Measurements from ENCODE around the gene MPND. TPM values are rescaled to one million over a fixed set of nuclear protein-coding genes. Genes with fewer than 3 reads are reported as not detected.

The MPND gene
- 12.9 and 15.8 TPM in 2 replicates for total RNA-seq (2016; rRNA removed; fragmentation: Illumina TruSeq; extraction: Trizol)
- 16.5 and 20.0 TPM in 2 replicates for total RNA-seq (2016; cell fraction: cytosol; rRNA removed; fragmentation: Illumina TruSeq; extraction: Trizol; ENCODE audit: low read depth)
- 13.8 and 14.3 TPM in 2 replicates for total RNA-seq (2016; cell fraction: insoluble cytoplasmic fraction; rRNA removed; fragmentation: Illumina TruSeq; extraction: Trizol)
- 26.2 and 26.3 TPM in 2 replicates for total RNA-seq (2016; cell fraction: membrane; rRNA removed; fragmentation: Illumina TruSeq; extraction: Trizol)
- total RNA-seq (2016; cell fraction: nucleus; rRNA removed; fragmentation: Illumina TruSeq; extraction: Trizol): 9.0 and 14.0 TPM in 2 replicates
- polyA plus RNA-seq (2011; rRNA removed): 10.8 and 12.5 TPM in 2 replicates
- polyA plus RNA-seq (2011; cell fraction: cytosol; rRNA removed): 9.6 and 14.7 TPM in 2 replicates
- polyA plus RNA-seq (2011; cell fraction: nucleus; rRNA removed): 11.4 TPM in 2 replicates
- 9.9 and 11.7 TPM in 2 replicates for polyA plus RNA-seq (2012)
- 26.1 and 31.1 TPM in 2 replicates for polyA plus RNA-seq (2016; cell fraction: cytosol; fragmentation: Illumina TruSeq; extraction: Trizol; ENCODE audit: low read depth)
- 16.6 and 21.7 TPM in 2 replicates for polyA plus RNA-seq (2016; cell fraction: insoluble cytoplasmic fraction; fragmentation: Illumina TruSeq; extraction: Trizol; ENCODE audit: low read depth)
- polyA plus RNA-seq (2016; cell fraction: membrane; fragmentation: Illumina TruSeq; extraction: Trizol; ENCODE audit: low read depth): 33.3 and 33.5 TPM in 2 replicates
- polyA plus RNA-seq (2016; cell fraction: nucleus; fragmentation: Illumina TruSeq; extraction: Trizol; ENCODE audit: insufficient read depth, low read depth): 16.7 and 20.2 TPM in 2 replicates
- 6.7 and 17.0 TPM in 2 replicates for polyA minus RNA-seq (2011; rRNA and poly(A)+ RNA removed; ENCODE audit: low replicate concordance)
- polyA minus RNA-seq (2011; cell fraction: cytosol; rRNA and poly(A)+ RNA removed): 7.6 and 9.1 TPM in 2 replicates
- polyA minus RNA-seq (2011; cell fraction: nucleus; rRNA and poly(A)+ RNA removed): 6.7 and 7.2 TPM in 2 replicates
- Bru-seq, nascent RNA: percentile 46 among the genes with signal in this experiment
- BruChase-seq, experiment 1, labeled RNA remaining after a 6-hour chase: percentile 42 among the genes with signal in this experiment
- BruChase-seq, experiment 2, labeled RNA remaining after a 2-hour chase: percentile 46 among the genes with signal in this experiment
- long read RNA-seq, experiment 1: 0 reads
- long read RNA-seq, experiment 2, partial matches to known transcripts: 32 of 46 reads
- long read RNA-seq, experiment 2, other reads (novel, unspliced or antisense): 5 of 46 reads

DNA sequence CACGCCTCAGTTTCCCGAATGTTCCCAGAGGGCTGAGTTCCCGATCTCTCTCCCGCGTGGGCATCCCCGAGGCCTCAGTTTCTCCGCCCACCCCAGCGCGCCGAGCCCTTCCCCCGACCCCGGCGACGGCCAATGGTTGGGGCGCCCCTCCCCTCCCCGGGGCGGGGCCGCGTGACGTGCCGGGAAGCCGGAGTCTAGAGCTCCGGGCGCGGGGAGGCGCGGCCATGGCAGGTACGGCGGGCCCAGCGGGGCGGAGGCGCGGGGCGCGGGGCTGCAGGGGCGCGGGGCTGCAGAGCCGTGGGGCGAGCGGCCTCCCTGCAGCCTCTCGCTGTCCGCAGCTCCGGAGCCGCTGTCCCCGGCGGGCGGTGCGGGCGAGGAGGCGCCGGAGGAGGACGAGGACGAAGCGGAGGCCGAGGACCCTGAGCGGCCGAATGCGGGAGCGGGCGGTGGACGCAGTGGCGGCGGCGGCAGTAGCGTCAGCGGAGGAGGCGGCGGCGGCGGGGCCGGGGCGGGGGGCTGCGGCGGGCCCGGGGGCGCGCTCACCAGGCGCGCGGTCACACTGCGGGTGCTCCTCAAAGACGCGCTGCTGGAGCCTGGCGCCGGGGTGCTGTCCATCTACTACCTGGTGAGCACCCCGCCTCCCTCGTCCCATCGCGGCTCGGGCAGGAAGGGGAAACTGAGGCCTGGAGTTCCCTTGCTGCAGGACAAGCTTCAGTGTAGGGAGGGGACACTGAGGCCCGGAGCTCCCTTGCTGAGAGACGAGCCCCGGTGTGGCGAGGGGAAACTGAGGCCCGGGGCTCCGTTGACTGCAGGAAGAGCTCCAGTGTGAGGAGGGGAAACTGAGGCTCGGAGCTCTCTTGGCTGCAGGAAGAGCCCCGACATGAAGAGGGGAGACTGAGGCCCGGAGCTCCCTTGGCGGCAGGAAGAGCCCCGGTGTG lies at the start of gene MPND:
Gene MPND, plus strand, starts transcription at position 193 of the 938 bp plus-strand sequence. Its CDS starts 32 bp downstream, at position 225.
- intact Hi-C loops (cut with micrococcal nuclease; ENCODE audit: unreplicated experiment): loop anchor here (2.0 to 5.0 kb wide), 2 partner anchors 77 to 716 kb away; partner anchors contain the start of gene CACTIN
- BruUV-seq (replicated peaks): no TSS peak
- no peak for TF ChIP-seq PREB (CRISPR knock-in tag; IDR thresholded peaks at IDR 0.05)
- TF ChIP-seq, protein P1, sequence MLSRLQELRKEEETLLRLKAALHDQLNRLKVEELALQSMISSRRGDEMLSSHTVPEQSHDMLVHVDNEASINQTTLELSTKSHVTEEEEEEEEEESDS (CRISPR knock-in tag; IDR thresholded peaks at IDR 0.05; ENCODE audit: borderline replicate concordance): 0 out of 2 replicates have a peak, but pooled peaks have one; percentile 52
- no peak for TF ChIP-seq PAWR (CRISPR knock-in tag; IDR thresholded peaks at IDR 0.05; ENCODE audit: borderline replicate concordance)
- 0 out of 2 replicates have a peak, but pooled peaks have one; percentile 31 for TF ChIP-seq HIVEP1 (CRISPR knock-in tag; IDR thresholded peaks at IDR 0.05)
- TF ChIP-seq SP5 (CRISPR knock-in tag; IDR thresholded peaks at IDR 0.05; ENCODE audit: borderline replicate concordance, low read depth): peak; percentile 53; the same call in 1 of the 2 replicates
- peak; percentile 73 for TF ChIP-seq RBFOX2 (IDR thresholded peaks at IDR 0.05; ENCODE audit: low read depth, low read length)
- peak; percentile 44; the same call in 1 of the 2 replicates for TF ChIP-seq POLR2AphosphoS5 (IDR thresholded peaks at IDR 0.05; ENCODE audit: low read depth, low read length)
- TF ChIP-seq ZNF75D (CRISPR knock-in tag; IDR thresholded peaks at IDR 0.05; ENCODE audit: borderline replicate concordance): no peak
- no peak for TF ChIP-seq GZF1 (CRISPR knock-in tag; IDR thresholded peaks at IDR 0.05)
- TF ChIP-seq ZSCAN30 (CRISPR knock-in tag; IDR thresholded peaks at IDR 0.05): no peak
- TF ChIP-seq ZFX (CRISPR knock-in tag; IDR thresholded peaks at IDR 0.05; ENCODE audit: low read depth): peak; percentile 64; the same call in 1 of the 2 replicates
- TF ChIP-seq ZNF776 (CRISPR knock-in tag; IDR thresholded peaks at IDR 0.05): no peak
- TF ChIP-seq ZNF274 (CRISPR knock-in tag; IDR thresholded peaks at IDR 0.05): no peak
- peak; percentile 86 for TF ChIP-seq SP4 (CRISPR knock-in tag; IDR thresholded peaks at IDR 0.05)
- no peak for TF ChIP-seq ZNF160 (CRISPR knock-in tag; IDR thresholded peaks at IDR 0.05)
- no peak for TF ChIP-seq IRF1 (CRISPR knock-in tag; IDR thresholded peaks at IDR 0.05; ENCODE audit: low read depth)

More for the DNA sequence above, at the start of gene MPND:
- Histone ChIP-seq H3K9ac (ENCODE audit: insufficient read depth, low read depth, low read length) (peak within 1 kb of the TSS; percentile 88), H3K79me2 (ENCODE audit: insufficient read depth, low read length) (peaks cover 3% of the 10 kb centered on the region), H2AFZ (ENCODE audit: low read length) (no peak within 1 kb of the TSS), H3K36me3 (replicated peaks in 1 of 2; ENCODE audit: control insufficient read depth in 1 of 2, insufficient read depth in 2 of 2, low read length in 2 of 2) (no peaks in the 10 kb centered on the region), H3K9me3 (ENCODE audit: low read length) (no peaks in the 10 kb centered on the region), H3K27ac (ENCODE audit: extremely low read length, insufficient read depth, low read length) (peak within 1 kb of the TSS; percentile 98), H3K4me2 (ENCODE audit: low read depth, low read length) (peak within 1 kb of the TSS; percentile 99), H3K27me3 (ENCODE audit: control insufficient read depth in 1 of 2, insufficient read depth in 2 of 2, low read length in 2 of 2) (no peaks in the 10 kb centered on the region; a peak in 1 of 5 replicates), H3K4me1 (ENCODE audit: insufficient read depth, low read length) (peaks cover 52% of the 10 kb centered on the region), H4K20me1 (ENCODE audit: insufficient read depth, low read length) (no peaks in the 10 kb centered on the region), H3K4me3 (replicated peaks in 1 of 3; ENCODE audit: insufficient read depth in 1 of 3, low read depth in 2 of 3, low read length in 3 of 3) (peak within 1 kb of the TSS; percentile 69 to 88 (median 88))
- FAIRE-seq (no peak), DNase-seq (ENCODE audit: low spot score) (peak; percentile 72), ATAC-seq (peak; percentile 75)
- ChIA-PET CTCF (ENCODE audit: low intra/inter-chr PET ratio, low total read pairs) (no interaction called here), POLR2A (interaction anchor here (0.9 to 4.7 kb wide), 29 partner anchors 9 to 285 kb away, joined by 3 to 66 read pairs (median 7); partner anchors contain the start of genes HDGFL2, LRG1, PLIN5 and SH3GL1)
- WGBS (ENCODE audit: low lambda C conversion rate): 5% methylated on average over 26 of the region's 101 CpGs
- in situ Hi-C loops (cut with HindIII; ENCODE audit: extremely low pct_ligation_motif_present, low pct_unique_long_range_greater_than_20kb): no loop called here

Data from HepG2 (cell line).